ENCODE data around the gene TWIST2. TPM values are rescaled to one million over a fixed set of nuclear protein-coding genes. Genes with fewer than 3 reads are reported as not detected.
A peak's percentile ranks its signal among the peaks of the same experiment; 100 is the strongest.

TWIST2 gene
- total RNA-seq, result not detected

DNA sequence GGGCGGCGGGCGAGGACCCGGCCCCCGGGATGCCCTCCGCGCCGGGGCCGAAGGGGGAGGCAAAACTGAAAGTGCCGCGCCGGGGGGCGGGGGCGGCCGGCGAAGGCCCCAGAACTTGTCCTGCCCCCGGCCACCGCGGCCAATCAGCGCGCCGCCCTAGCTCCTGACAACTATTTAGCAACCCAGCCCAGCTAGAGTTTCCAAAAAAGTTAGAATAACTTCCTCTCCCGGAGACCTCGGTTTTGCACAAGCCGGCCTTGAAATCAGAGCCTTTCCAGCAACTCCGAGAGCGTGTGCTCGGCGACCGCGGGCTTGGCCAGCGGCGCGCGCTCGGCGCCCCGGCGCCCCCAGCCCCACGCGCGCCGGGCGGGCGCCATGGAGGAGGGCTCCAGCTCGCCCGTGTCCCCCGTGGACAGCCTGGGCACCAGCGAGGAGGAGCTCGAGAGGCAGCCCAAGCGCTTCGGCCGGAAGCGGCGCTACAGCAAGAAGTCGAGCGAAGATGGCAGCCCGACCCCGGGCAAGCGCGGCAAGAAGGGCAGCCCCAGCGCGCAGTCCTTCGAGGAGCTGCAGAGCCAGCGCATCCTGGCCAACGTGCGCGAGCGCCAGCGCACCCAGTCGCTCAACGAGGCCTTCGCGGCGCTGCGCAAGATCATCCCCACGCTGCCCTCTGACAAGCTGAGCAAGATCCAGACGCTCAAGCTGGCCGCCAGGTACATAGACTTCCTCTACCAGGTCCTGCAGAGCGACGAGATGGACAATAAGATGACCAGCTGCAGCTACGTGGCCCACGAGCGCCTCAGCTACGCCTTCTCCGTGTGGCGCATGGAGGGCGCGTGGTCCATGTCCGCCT lies at the start of gene TWIST2:
Gene TWIST2, plus strand, starts transcription at position 245 of the 850 bp plus-strand sequence. Its CDS starts 131 bp downstream, at position 376.
- DNase-seq, result no peak
- peaks cover 59% of the 10 kb centered on the region for H3K27me3 Mint-ChIP-seq (ENCODE audit: low read depth)
- H3K4me1 Mint-ChIP-seq (ENCODE audit: low read depth), result no peaks in the 10 kb centered on the region
- H3K36me3 Mint-ChIP-seq (ENCODE audit: insufficient read depth), result no peaks in the 10 kb centered on the region
- peak in 1 of 2 donors; percentile 18 for ATAC-seq
- no peaks in the 10 kb centered on the region for H3K9me3 Mint-ChIP-seq
- H3K4me3 Mint-ChIP-seq, result no peak within 1 kb of the TSS

GRCh38 chr2:238801791-238802190 lies 46.1 kb upstream of the TWIST2 start:
- H3K9me3 Mint-ChIP-seq, result no peaks in the 10 kb centered on the region

DNA sequence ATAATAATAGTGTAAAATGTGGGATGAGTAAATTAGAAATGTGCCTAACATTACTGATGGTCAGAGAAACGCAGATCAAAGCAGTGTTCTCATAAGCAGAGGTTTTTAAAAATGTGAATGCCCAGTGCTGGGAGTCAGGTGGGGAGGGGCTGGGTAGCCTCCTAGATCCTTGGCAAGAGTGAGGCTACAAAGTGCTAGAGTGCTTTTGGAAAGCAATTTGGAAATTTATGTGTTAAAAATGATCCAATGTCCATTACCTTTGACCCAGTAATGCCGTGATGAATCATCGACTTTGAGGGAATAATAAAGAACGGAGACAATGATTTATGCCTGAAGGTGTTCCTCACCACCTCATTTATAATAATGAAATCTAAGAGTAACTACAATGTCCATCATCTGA lies 44.9 kb upstream of the TWIST2 start:
- ATAC-seq (no peak), DNase-seq (no peak)
- Mint-ChIP-seq H3K9me3 (no peaks in the 10 kb centered on the region), H3K36me3 (ENCODE audit: insufficient read depth) (no peaks in the 10 kb centered on the region), H3K27me3 (ENCODE audit: low read depth) (peaks cover 20% of the 10 kb centered on the region), H3K4me1 (ENCODE audit: low read depth) (no peaks in the 10 kb centered on the region), H3K4me3 (no peak overlapping the region)

More at GRCh38 chr2:238801791-238802190, 46.1 kb upstream of the TWIST2 start:
- H3K4me1 Mint-ChIP-seq (ENCODE audit: low read depth), result no peaks in the 10 kb centered on the region
- H3K4me3 Mint-ChIP-seq, result no peak overlapping the region
- DNase-seq (no peak), ATAC-seq (no peak)
- H3K27me3 Mint-ChIP-seq (ENCODE audit: low read depth), result peaks cover 25% of the 10 kb centered on the region
- no peaks in the 10 kb centered on the region for H3K36me3 Mint-ChIP-seq (ENCODE audit: insufficient read depth)

DNA sequence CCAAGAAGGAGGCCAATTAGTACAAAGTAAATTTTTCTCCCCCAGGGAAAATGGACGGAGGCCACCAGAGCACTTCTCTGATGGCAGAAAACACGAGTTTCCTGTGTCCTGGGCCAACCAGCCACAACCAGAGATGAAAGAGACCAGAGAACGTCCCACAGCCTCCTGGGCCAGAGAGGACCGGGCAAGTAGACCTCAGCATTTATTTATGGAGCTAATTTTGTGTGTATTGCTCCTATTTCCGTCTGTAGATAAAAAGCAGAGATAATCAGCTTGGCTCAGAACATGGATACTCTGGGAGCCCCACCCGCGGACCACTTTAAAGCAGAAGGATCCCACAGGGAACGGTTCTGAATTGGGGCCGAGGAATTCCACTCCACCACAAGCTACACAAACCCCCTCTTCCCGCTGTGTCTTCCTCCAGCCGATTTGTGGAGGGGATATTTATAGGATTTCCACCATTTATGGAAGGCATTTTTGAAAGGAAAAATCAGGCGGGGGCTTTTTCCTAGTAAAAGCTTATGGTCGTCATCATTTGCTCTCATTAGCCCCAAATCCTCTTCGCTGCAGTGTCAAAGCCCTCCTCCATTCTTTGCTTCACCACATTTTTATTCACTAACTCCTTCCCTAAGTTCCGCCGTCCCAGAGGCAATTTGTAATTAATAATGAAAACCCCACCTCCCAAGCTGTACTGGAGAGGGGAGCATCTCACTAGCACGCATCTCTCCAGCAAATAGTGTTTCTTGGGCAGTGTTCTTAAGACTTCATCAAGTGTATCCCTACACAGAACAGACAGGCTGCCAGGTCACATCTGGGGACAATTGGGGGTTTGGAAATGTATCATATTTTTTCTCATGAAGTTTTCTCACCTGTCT lies 43.7 kb upstream of the TWIST2 start:
- Mint-ChIP-seq H3K36me3 (ENCODE audit: insufficient read depth) (no peaks in the 10 kb centered on the region), H3K4me1 (ENCODE audit: low read depth) (no peaks in the 10 kb centered on the region), H3K4me3 (no peak overlapping the region), H3K9me3 (no peaks in the 10 kb centered on the region), H3K27me3 (ENCODE audit: low read depth) (peaks cover 16% of the 10 kb centered on the region)
- ATAC-seq (no peak), DNase-seq (no peak)

GRCh38 chr2:238808761-238809160 lies 39.1 kb upstream of the TWIST2 start:
- Mint-ChIP-seq H3K36me3 (ENCODE audit: insufficient read depth) (no peaks in the 10 kb centered on the region), H3K27me3 (ENCODE audit: low read depth) (peaks cover 4% of the 10 kb centered on the region), H3K9me3 (peaks cover 3% of the 10 kb centered on the region), H3K4me1 (ENCODE audit: low read depth) (no peaks in the 10 kb centered on the region), H3K4me3 (no peak overlapping the region)
- DNase-seq (no peak), ATAC-seq (no peak)

DNA sequence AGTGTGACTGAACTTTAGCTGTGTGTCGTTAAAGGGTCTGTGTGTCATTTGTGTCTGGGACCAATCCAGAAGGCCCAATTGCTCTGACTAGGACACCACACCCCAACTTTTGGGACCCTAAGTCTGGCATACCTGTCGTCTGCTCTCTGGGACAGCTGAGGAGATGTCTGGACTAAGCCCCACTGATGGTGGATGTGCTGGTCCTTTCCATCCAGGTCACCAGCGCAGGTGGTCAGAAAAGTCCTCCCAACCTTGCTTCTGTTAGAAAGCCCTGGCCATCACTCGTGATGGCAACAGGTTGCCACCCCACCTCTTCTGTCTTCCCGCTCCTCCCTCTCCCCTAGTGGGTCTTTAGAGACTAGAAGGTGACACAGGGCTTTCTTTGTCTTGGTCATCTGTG lies 37.6 kb upstream of the TWIST2 start:
- no peak overlapping the region for H3K4me3 Mint-ChIP-seq
- no peak for DNase-seq
- no peaks in the 10 kb centered on the region for H3K4me1 Mint-ChIP-seq (ENCODE audit: low read depth)
- no peak for ATAC-seq
- peaks cover 3% of the 10 kb centered on the region for H3K9me3 Mint-ChIP-seq
- no peaks in the 10 kb centered on the region for H3K36me3 Mint-ChIP-seq (ENCODE audit: insufficient read depth)
- peaks cover 16% of the 10 kb centered on the region for H3K27me3 Mint-ChIP-seq (ENCODE audit: low read depth)

DNA sequence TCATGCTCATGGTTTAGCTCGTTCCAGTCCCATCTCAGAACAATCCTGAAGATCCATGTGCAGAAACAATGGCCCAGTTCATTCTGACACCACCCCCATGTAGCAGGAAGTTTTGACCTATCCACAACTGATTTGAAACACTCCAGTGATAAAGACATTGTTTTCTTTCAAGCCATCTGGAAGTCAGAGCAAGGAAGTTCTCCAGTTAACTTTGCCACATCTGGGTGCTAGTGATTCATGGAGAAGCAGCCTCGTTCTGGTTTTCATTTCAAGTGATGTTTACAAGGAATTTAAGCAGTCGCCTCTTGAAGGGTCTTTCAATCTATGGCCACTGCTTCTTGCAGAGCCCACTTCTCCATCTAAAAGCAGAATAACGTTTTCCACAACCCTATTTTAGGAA lies 36.6 kb upstream of the TWIST2 start:
- peaks cover 3% of the 10 kb centered on the region for H3K9me3 Mint-ChIP-seq
- H3K27me3 Mint-ChIP-seq (ENCODE audit: low read depth), result peaks cover 18% of the 10 kb centered on the region
- H3K36me3 Mint-ChIP-seq (ENCODE audit: insufficient read depth), result no peaks in the 10 kb centered on the region
- ATAC-seq (no peak), DNase-seq (no peak)
- H3K4me1 Mint-ChIP-seq (ENCODE audit: low read depth), result no peaks in the 10 kb centered on the region
- no peak overlapping the region for H3K4me3 Mint-ChIP-seq

DNA sequence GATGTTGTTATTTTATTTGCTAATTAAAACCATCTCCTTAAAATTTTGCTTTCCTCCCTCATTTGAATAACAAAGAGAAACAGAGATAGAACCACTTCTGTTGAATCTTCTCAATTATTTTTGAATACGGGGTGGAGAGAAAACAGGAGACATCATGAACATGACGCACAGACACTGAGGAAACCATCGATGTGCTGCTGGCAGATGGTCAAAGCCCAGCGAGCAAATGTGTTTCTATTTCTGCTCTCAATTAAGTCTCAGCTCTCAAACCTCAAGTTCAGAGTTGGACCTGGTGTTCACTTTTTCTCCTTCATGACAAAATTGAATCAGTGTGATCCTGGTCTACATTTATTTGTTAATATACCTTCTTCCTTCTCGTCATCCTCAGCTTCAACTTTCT lies 36.1 kb upstream of the TWIST2 start:
- ATAC-seq (no peak), DNase-seq (no peak)
- Mint-ChIP-seq H3K4me1 (ENCODE audit: low read depth) (no peaks in the 10 kb centered on the region), H3K9me3 (peaks cover 3% of the 10 kb centered on the region), H3K4me3 (no peak overlapping the region), H3K27me3 (ENCODE audit: low read depth) (peaks cover 23% of the 10 kb centered on the region), H3K36me3 (ENCODE audit: insufficient read depth) (no peaks in the 10 kb centered on the region)

DNA sequence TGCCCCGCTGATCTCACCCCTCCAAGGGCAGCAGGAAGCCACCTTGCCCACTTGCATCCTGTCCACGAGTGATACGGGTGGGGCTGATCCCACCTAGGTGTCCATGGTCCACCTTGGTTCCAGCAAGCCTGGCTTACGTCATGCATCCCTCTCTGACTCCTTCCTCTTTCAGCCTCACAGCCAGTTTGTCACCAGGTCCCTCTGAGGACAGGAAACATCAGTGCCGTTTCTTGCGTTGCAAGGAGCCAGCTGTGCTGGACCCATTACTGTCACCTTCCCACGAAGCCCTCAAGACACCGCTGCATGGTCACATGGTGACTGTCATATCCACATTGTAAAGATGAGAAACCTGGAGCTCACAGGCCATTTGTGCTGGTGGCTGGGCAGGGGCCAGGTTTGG lies 34.8 kb upstream of the TWIST2 start:
- Mint-ChIP-seq H3K36me3 (ENCODE audit: insufficient read depth) (no peaks in the 10 kb centered on the region), H3K27me3 (ENCODE audit: low read depth) (peaks cover 36% of the 10 kb centered on the region), H3K9me3 (peaks cover 3% of the 10 kb centered on the region), H3K4me3 (no peak overlapping the region), H3K4me1 (ENCODE audit: low read depth) (no peaks in the 10 kb centered on the region)
- no peak for DNase-seq
- ATAC-seq, result no peak

- Mint-ChIP-seq H3K36me3 (ENCODE audit: insufficient read depth) (no peaks in the 10 kb centered on the region), H3K4me3 (no peak overlapping the region), H3K4me1 (ENCODE audit: low read depth) (no peaks in the 10 kb centered on the region), H3K9me3 (peaks cover 3% of the 10 kb centered on the region), H3K27me3 (ENCODE audit: low read depth) (peaks cover 49% of the 10 kb centered on the region)
- DNase-seq, result no peak
- no peak for ATAC-seq
Measured at GRCh38 chr2:238814815-238815214, 33.1 kb upstream of the TWIST2 start.

DNA sequence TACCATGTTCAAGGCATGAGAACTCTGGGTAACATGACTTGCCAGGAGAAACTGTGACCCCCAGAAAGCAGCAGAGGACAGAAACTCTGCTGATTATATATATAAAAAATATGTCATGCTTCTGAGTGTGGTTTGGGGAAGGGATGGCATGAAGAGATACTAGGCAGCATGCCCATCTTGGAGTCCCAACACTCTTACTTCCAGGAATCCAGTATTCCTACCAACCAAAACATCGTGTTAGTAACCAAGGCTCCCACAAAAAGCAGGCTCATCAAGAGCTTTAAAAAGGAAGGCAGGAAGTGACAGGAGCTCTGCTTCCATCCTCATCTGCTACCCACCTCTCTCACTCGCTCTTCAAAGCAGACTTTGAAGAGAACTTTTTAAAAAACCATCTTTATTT lies 31.6 kb upstream of the TWIST2 start:
- DNase-seq (no peak), ATAC-seq (no peak)
- Mint-ChIP-seq H3K4me3 (no peak overlapping the region), H3K27me3 (ENCODE audit: low read depth) (peaks cover 60% of the 10 kb centered on the region), H3K9me3 (peaks cover 4% of the 10 kb centered on the region), H3K4me1 (ENCODE audit: low read depth) (no peaks in the 10 kb centered on the region), H3K36me3 (ENCODE audit: insufficient read depth) (no peaks in the 10 kb centered on the region)

DNA sequence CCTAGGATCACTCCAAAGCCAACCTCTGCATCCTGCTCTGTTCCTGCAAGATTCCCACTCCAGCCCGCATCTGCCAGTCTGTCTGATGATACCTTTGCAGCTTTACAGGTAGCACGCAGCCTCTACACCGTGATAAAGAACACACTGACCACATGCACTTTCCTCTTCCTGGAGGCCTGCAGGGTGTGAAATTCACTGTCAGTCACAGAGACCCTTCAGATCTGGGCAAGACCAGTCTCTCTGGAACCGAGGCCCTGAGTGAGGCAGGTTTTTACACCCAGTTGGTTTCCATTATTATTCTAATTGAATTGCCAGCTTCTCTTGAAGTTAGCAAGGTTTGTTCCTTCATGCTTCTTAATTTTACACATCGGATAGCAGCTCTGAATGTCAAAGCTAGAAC lies 30.5 kb upstream of the TWIST2 start:
- Mint-ChIP-seq H3K4me3 (no peak overlapping the region), H3K9me3 (peaks cover 4% of the 10 kb centered on the region), H3K36me3 (ENCODE audit: insufficient read depth) (no peaks in the 10 kb centered on the region), H3K4me1 (ENCODE audit: low read depth) (no peaks in the 10 kb centered on the region), H3K27me3 (ENCODE audit: low read depth) (peaks cover 64% of the 10 kb centered on the region)
- no peak for ATAC-seq
- DNase-seq, result no peak

DNA sequence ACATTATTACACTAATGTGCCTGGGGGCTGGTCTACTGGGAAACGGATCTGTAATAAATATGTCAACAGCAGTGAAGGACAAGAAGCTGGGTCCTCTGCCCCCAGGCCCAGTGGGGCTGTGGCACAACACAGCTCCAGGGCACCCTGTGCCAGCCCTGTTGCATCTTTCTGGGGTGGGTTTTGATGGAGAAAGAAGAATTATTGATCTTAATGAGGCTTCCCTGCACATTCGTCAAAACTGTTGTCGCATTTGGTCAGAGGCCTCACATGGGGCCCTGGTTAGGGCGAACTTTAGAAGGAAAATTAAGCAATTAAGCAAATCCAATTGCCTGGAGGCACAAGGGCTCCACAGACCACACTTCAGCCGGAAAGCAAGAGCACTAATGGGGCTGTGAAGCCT lies 30.0 kb upstream of the TWIST2 start:
- H3K4me3 Mint-ChIP-seq, result no peak overlapping the region
- peaks cover 66% of the 10 kb centered on the region for H3K27me3 Mint-ChIP-seq (ENCODE audit: low read depth)
- no peaks in the 10 kb centered on the region for H3K4me1 Mint-ChIP-seq (ENCODE audit: low read depth)
- ATAC-seq, result no peak
- no peak for DNase-seq
- H3K36me3 Mint-ChIP-seq (ENCODE audit: insufficient read depth), result no peaks in the 10 kb centered on the region
- H3K9me3 Mint-ChIP-seq, result peaks cover 4% of the 10 kb centered on the region

- DNase-seq (no peak), ATAC-seq (no peak)
- H3K4me3 Mint-ChIP-seq, result no peak overlapping the region
- peaks cover 4% of the 10 kb centered on the region for H3K9me3 Mint-ChIP-seq
- H3K27me3 Mint-ChIP-seq (ENCODE audit: low read depth), result peaks cover 66% of the 10 kb centered on the region
- H3K4me1 Mint-ChIP-seq (ENCODE audit: low read depth), result no peaks in the 10 kb centered on the region
- no peaks in the 10 kb centered on the region for H3K36me3 Mint-ChIP-seq (ENCODE audit: insufficient read depth)
Measured at GRCh38 chr2:238818561-238818960, 29.3 kb upstream of the TWIST2 start.

- ATAC-seq (no peak), DNase-seq (no peak)
- no peak overlapping the region for H3K4me3 Mint-ChIP-seq
- no peaks in the 10 kb centered on the region for H3K36me3 Mint-ChIP-seq (ENCODE audit: insufficient read depth)
- peaks cover 14% of the 10 kb centered on the region for H3K9me3 Mint-ChIP-seq
- peaks cover 61% of the 10 kb centered on the region for H3K27me3 Mint-ChIP-seq (ENCODE audit: low read depth)
- no peaks in the 10 kb centered on the region for H3K4me1 Mint-ChIP-seq (ENCODE audit: low read depth)
Measured at GRCh38 chr2:238820197-238820596, 27.7 kb upstream of the TWIST2 start.

All from activated T-cell treated with anti-CD3 and anti-CD28 coated beads, Interleukin-2, amount 50 U/mL, for 4 hours (primary cell).